Activated CD4-positive, alpha-beta memory T cell treated with anti-CD3 and anti-CD28 coated beads, Interleukin-2, amount 10 ng/mL, durations not matched to agents 7 days and 5 days (primary cell): Measurements from ENCODE around the gene KIAA1217. TPM values are rescaled to one million over a fixed set of nuclear protein-coding genes. Genes with fewer than 3 reads are reported as not detected.

Experiments used
- CTCF ChIA-PET: fragments of 350-600 bp; sonication (Branson Sonifier 250); formaldehyde crosslinking; loops from one replicate; lab custom pipeline; 2021; ENCODE audit warnings: antibody characterized with exemption, inconsistent platforms; lab: Charles Lee
- POLR2A ChIA-PET: fragments of 350-600 bp; sonication (Branson Sonifier 250); formaldehyde crosslinking; loops from one replicate; lab custom pipeline; 2021; ENCODE audit warnings: antibody characterized with exemption; lab: Charles Lee
- DNase-seq: peaks from one replicate; pipeline ENCODE4 v3.0.0-alpha.2; 2020
- H3K27ac Mint-ChIP-seq: one replicate; pipeline ENCODE4 v1.8.0; 2021; ENCODE audit warnings: mild to moderate bottlenecking, mixed read lengths
- H3K27me3 Mint-ChIP-seq: one replicate; pipeline ENCODE4 v1.8.0; 2021; ENCODE audit warnings: mixed read lengths
- H3K36me3 Mint-ChIP-seq: one replicate; pipeline ENCODE4 v1.8.0; 2021; ENCODE audit warnings: low read depth, mixed read lengths
- H3K4me1 Mint-ChIP-seq: one replicate; pipeline ENCODE4 v1.8.0; 2021; ENCODE audit warnings: mixed read lengths
- H3K4me3 Mint-ChIP-seq: one replicate; pipeline ENCODE4 v1.8.0; 2021; ENCODE audit warnings: mild to moderate bottlenecking, mixed read lengths
- H3K9me3 Mint-ChIP-seq: one replicate; pipeline ENCODE4 v1.8.0; 2021; ENCODE audit warnings: mixed read lengths
- total RNA-seq, 2 experiments: library from RNA; stranded (reverse); gene quantifications; one replicate each; pipeline ENCODE4 v1.2.3, GENCODE V29; 2021

KIAA1217 gene
- total RNA-seq, 2 experiments from 2014 or later: 2.0 TPM

DNA sequence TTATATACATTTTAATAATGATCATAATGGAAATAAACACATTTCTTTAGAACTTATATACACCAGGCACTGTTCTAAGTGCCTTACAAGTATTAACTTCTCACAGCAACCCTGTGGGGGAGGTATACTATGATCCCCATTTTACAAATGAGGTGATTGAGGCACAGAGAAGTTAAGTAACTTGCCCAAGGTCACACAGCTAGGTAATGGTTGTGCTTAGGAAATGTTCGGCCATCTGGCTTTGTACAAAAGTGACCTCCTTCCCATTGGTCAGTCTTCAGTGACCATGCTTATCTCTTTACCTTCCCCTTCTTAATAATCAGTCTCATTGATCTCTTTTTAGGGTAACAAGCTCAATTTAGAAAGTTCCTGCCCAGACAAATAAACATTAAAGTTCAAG lies 158.8 kb downstream of the KIAA1217 start:
- H3K9me3 Mint-ChIP-seq: no peaks in the 10 kb centered on the region

DNA sequence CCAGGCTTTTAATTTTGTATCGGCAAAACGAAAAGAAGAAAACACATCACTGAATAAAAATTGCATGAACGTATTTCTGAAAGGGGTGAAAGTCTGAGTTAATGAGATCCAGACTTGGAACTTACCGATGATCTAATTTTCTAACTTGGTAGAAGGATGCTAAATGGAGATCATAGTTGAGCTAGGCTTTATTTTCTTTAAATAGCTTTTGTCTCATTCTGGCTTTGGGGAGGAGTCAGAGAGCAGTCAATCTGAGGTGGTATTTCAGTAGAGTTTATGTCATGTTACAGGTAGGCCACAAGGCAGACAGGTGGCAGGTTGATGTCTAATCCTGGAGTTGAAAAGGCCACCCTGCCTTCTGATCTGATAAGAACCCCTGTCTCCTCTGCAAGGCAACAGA lies 161.9 kb downstream of the KIAA1217 start:
- no peaks in the 10 kb centered on the region for H3K4me1 Mint-ChIP-seq
- ChIA-PET POLR2A (no interaction called here), CTCF (no interaction called here)
- no peaks in the 10 kb centered on the region for H3K9me3 Mint-ChIP-seq
- H3K27ac Mint-ChIP-seq: no peak overlapping the region
- no peaks in the 10 kb centered on the region for H3K27me3 Mint-ChIP-seq
- no peak for DNase-seq
- no peaks in the 10 kb centered on the region for H3K36me3 Mint-ChIP-seq
- H3K4me3 Mint-ChIP-seq: no peak overlapping the region

More for the DNA sequence above, 158.8 kb downstream of the KIAA1217 start:
- no peaks in the 10 kb centered on the region for H3K27me3 Mint-ChIP-seq
- no peak overlapping the region for H3K27ac Mint-ChIP-seq
- DNase-seq: no peak
- H3K4me1 Mint-ChIP-seq: no peaks in the 10 kb centered on the region
- ChIA-PET POLR2A (no interaction called here), CTCF (no interaction called here)
- no peak overlapping the region for H3K4me3 Mint-ChIP-seq
- H3K36me3 Mint-ChIP-seq: no peaks in the 10 kb centered on the region

DNA sequence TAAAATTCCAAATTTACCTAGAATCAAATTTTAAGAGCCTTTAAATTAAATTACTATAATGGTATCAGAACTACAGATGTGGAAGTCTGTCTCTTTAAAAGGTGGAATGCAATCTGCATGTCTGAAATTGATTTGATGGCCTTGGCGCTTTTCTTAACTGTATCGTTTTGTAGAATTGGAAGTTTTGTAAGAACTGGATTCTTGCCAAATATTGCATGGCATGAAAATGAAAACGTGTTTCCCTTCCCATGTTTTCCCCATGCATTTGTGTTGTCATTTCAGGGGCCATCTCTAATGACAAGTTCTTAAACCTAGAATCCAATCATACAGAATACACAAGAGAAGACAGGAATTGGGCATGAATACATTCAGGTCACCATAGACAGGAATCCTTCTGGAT lies 162.5 kb downstream of the KIAA1217 start:
- Mint-ChIP-seq H3K9me3 (no peaks in the 10 kb centered on the region), H3K4me3 (no peak overlapping the region), H3K27ac (no peak overlapping the region), H3K4me1 (no peaks in the 10 kb centered on the region), H3K27me3 (no peaks in the 10 kb centered on the region), H3K36me3 (no peaks in the 10 kb centered on the region)
- no peak for DNase-seq
- CTCF ChIA-PET: no interaction called here
- POLR2A ChIA-PET: no interaction called here

GRCh38 chr10:24374134-24374915 lies 165.4 kb downstream of the KIAA1217 start:
- Mint-ChIP-seq H3K4me1 (no peaks in the 10 kb centered on the region), H3K4me3 (no peak overlapping the region), H3K36me3 (no peaks in the 10 kb centered on the region), H3K9me3 (no peaks in the 10 kb centered on the region), H3K27ac (no peak overlapping the region), H3K27me3 (peaks cover 8% of the 10 kb centered on the region)
- ChIA-PET POLR2A (no interaction called here), CTCF (no interaction called here)
- no peak for DNase-seq

- POLR2A ChIA-PET: no interaction called here
- H3K27me3 Mint-ChIP-seq: peaks cover 8% of the 10 kb centered on the region
- DNase-seq: no peak
- CTCF ChIA-PET: no interaction called here
- no peaks in the 10 kb centered on the region for H3K9me3 Mint-ChIP-seq
- H3K36me3 Mint-ChIP-seq: no peaks in the 10 kb centered on the region
- no peak overlapping the region for H3K27ac Mint-ChIP-seq
- H3K4me1 Mint-ChIP-seq: no peaks in the 10 kb centered on the region
- no peak overlapping the region for H3K4me3 Mint-ChIP-seq
These were observed 166.6 kb downstream of the KIAA1217 start for GRCh38 chr10:24375510-24375909.

DNA sequence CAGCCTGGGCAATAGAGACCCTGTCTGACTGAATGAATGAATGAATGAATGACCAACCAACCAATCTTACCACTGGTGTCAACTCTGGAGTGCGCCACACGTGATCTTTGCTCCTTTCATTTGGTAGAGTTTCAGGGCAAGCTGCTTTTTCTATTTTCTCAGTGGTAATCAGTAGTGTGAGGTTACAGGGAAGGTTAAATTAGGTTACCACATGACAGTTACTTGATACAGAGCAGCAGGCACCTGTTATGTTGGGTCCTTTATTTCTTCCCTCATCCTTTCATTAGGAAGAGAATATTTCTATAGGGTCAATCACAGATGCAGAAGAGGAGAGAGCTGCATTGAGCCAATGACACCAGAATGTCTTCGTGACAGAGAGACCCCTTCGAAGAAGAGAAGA lies 167.8 kb downstream of the KIAA1217 start:
- Mint-ChIP-seq H3K4me3 (no peak overlapping the region), H3K9me3 (no peaks in the 10 kb centered on the region), H3K27me3 (peaks cover 8% of the 10 kb centered on the region), H3K4me1 (no peaks in the 10 kb centered on the region), H3K27ac (no peak overlapping the region), H3K36me3 (no peaks in the 10 kb centered on the region)
- DNase-seq: no peak
- CTCF ChIA-PET: no interaction called here
- POLR2A ChIA-PET: no interaction called here

DNA sequence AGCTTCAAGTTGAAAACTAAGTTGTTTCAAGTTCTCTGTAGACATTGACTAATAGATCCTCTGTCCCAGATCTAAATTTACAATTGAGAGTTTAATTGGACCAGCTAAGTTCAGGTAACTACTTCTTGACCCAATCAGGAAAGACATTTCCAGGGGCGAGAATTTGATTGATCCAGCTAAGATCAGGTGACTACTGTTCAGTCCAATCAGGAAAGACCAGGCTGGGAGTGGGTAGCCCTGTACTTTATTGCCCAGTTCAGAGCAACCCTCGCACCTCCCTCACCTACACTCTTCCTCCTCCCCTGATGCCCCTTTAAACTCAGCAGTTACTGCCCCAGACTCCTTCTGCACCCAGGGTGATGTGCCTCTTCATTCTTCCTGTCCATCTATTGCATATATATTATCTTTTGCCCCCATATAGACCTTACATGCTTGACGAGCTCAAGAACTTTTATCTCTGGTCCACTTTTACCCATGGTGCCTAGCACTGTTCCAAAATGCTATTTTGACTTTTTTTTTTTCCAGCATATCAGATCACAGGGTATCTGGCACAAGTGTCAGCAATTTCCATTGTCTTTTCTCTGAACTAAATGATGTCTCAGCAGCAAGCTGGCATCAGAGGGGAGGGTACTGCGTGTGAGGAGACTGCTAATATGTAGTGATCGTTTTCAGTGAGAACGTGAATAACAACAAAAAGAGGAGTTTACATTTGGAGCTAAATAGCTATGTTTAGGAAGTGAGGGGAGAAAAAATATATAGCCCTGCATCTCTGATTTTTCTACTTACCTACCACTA lies 169.4 kb downstream of the KIAA1217 start:
- H3K9me3 Mint-ChIP-seq: no peaks in the 10 kb centered on the region
- no peak overlapping the region for H3K4me3 Mint-ChIP-seq
- POLR2A ChIA-PET: no interaction called here
- H3K4me1 Mint-ChIP-seq: peaks cover 4% of the 10 kb centered on the region
- no peaks in the 10 kb centered on the region for H3K36me3 Mint-ChIP-seq
- no peak overlapping the region for H3K27ac Mint-ChIP-seq
- peaks cover 9% of the 10 kb centered on the region for H3K27me3 Mint-ChIP-seq
- CTCF ChIA-PET: interaction anchor here (1.0 kb wide), 1 partner anchor 18 kb away, joined by 3 read pairs; no protein-coding TSS in a partner anchor
- DNase-seq: no peak

GRCh38 chr10:24381235-24382010 lies 172.5 kb downstream of the KIAA1217 start:
- no peak for DNase-seq
- H3K4me1 Mint-ChIP-seq: peaks cover 6% of the 10 kb centered on the region
- no peaks in the 10 kb centered on the region for H3K9me3 Mint-ChIP-seq
- ChIA-PET CTCF (no interaction called here), POLR2A (no interaction called here)
- H3K4me3 Mint-ChIP-seq: no peak overlapping the region
- H3K27me3 Mint-ChIP-seq: peaks cover 13% of the 10 kb centered on the region
- H3K27ac Mint-ChIP-seq: no peak overlapping the region
- no peaks in the 10 kb centered on the region for H3K36me3 Mint-ChIP-seq

DNA sequence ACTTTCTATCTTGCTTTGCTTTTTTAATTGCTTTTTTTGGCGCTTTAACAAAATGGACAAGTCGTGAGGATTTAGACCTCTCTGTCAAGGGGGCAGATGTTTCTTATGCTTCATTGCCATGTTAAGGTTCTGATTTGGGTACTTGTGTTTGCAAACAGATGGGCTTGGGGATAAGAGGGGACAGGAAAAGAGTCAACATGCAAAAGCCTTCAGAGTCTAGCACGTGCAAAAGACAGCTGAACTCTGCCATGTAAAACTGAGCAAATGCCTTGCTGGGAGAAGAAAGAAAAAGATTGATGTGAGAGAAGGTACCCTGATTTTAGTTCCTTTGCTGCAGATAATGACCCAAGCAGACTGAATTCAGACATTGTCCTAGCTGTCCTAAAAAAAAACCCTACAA lies 173.1 kb downstream of the KIAA1217 start:
- Mint-ChIP-seq H3K36me3 (no peaks in the 10 kb centered on the region), H3K4me3 (no peak overlapping the region), H3K9me3 (no peaks in the 10 kb centered on the region), H3K27ac (no peak overlapping the region), H3K4me1 (peaks cover 6% of the 10 kb centered on the region), H3K27me3 (peaks cover 13% of the 10 kb centered on the region)
- no peak for DNase-seq
- CTCF ChIA-PET: no interaction called here
- POLR2A ChIA-PET: no interaction called here

DNA sequence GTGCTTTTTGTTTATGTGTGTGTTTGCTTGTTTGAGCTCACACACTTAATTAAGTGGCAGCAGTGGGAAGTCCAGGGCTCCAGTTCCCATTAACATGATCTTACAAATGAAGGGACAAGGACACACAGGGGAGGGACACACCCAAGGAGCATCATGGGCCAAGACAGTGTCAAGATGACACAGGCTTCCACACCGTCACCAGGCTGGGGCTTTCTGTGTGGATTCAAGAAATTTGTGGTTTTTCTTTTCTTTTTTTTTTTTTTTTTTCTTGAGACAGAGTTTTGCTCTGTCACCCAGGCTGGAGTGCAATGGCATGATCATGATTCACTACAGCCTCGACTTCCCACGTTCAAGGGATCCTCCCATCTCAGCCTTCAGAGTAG lies 173.6 kb downstream of the KIAA1217 start:
- Mint-ChIP-seq H3K27me3 (peaks cover 13% of the 10 kb centered on the region), H3K4me1 (peaks cover 6% of the 10 kb centered on the region), H3K27ac (no peak overlapping the region), H3K9me3 (no peaks in the 10 kb centered on the region), H3K36me3 (no peaks in the 10 kb centered on the region), H3K4me3 (no peak overlapping the region)
- ChIA-PET CTCF (no interaction called here), POLR2A (no interaction called here)
- DNase-seq: no peak

DNA sequence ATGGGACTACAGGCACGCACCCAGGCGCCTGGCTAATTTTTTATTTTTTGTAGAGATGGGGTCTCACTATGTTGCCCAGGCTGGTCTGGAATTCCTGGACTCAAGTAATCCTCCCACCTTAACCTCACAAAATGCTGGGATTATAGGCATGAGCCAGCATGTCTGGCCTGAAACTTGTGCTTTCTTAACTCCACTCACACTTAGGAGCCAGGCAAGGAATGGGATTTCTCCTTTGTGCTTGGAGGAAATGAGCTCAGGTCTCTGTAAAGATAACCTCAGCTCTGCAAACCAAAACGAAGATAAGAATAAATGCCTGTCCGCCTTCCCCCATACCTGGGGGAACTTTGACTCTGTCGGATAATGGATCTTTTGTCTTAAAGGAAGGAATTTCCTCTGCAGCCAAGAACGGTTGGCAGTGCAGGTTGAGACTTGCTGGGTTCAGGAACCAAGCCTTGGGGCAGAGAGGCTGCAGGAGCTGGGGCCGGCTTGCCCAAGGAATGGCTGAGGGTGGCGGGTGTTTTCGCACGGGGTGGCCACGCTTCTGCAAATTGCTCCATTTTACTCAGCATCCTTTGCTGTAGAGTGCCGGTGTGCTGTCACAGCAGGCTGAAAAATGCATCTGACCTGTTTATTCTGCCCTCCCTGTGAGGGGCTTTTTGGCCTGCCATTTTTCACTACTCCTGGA lies 174.2 kb downstream of the KIAA1217 start:
- Mint-ChIP-seq H3K27ac (no peak overlapping the region), H3K27me3 (peaks cover 13% of the 10 kb centered on the region), H3K36me3 (no peaks in the 10 kb centered on the region), H3K4me1 (peaks cover 6% of the 10 kb centered on the region), H3K4me3 (no peak overlapping the region), H3K9me3 (no peaks in the 10 kb centered on the region)
- ChIA-PET CTCF (no interaction called here), POLR2A (no interaction called here)
- DNase-seq: no peak

DNA sequence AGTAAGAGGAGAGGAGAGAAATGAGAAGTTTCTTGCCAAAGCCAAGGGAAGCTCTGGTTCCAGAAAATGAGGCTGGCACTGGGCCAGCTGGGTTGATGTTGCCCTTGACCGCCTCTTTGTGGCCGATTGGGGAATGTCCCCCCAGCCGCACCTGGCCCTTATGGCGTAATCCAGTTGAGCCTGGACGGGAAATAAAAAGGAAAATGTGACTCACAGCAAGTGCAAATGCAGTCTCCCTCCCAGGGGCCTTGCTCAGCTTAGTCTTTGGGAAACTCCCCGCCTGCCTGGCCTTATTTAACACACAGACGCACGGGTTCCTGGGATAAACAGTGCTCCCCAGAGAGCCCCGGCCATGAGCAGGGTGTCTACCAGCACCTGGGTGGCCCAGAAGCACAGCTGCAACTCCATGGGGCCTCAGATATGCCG lies 174.8 kb downstream of the KIAA1217 start:
- Mint-ChIP-seq H3K4me3 (no peak overlapping the region), H3K27me3 (peaks cover 10% of the 10 kb centered on the region), H3K4me1 (peaks cover 6% of the 10 kb centered on the region), H3K27ac (no peak overlapping the region), H3K36me3 (no peaks in the 10 kb centered on the region), H3K9me3 (no peaks in the 10 kb centered on the region)
- ChIA-PET CTCF (no interaction called here), POLR2A (no interaction called here)
- peak; percentile 40 for DNase-seq
